ENCODE measurements around the gene MSI2. TPM values are rescaled to one million over a fixed set of nuclear protein-coding genes. Genes with fewer than 3 reads are reported as not detected.

The MSI2 gene
- total RNA-seq, 2 experiments from 2014 or later, result 131 to 164 TPM

- Histone ChIP-seq H3K27ac (ENCODE audit: low read depth, low read length, poor library complexity, severe bottlenecking) (no peak overlapping the region), H3K79me2 (ENCODE audit: insufficient read depth, low read depth, low read length) (no peaks in the 10 kb centered on the region), H3K4me1 (ENCODE audit: insufficient read depth, low read length, poor library complexity, severe bottlenecking) (peaks cover 10% of the 10 kb centered on the region), H3K9me3 (ENCODE audit: low read length) (no peaks in the 10 kb centered on the region), H3K4me3 (ENCODE audit: low read depth, low read length, poor library complexity, severe bottlenecking) (no peak overlapping the region), H3K36me3 (ENCODE audit: insufficient read depth, low read length) (peaks cover 24% of the 10 kb centered on the region), H4K20me1 (ENCODE audit: insufficient read depth, low read length) (no peaks in the 10 kb centered on the region), H2AFZ (ENCODE audit: low read length) (no peak overlapping the region), H3K9me2 (ENCODE audit: insufficient read depth, low read length) (no peaks in the 10 kb centered on the region), H3K4me2 (ENCODE audit: low read length) (no peak overlapping the region)
- TF ChIP-seq CTCF (conservative IDR thresholded peaks at IDR 0.05; ENCODE audit: low read length) (no peak), EZH2phosphoT487 (IDR thresholded peaks at IDR 0.05; ENCODE audit: borderline replicate concordance, low read depth, low read length) (no peak)
- BruUV-seq (replicated peaks), result no TSS peak
- ChIA-PET CTCF (ENCODE audit: unreplicated experiment) (no interaction called here), POLR2A (no interaction called here)
- intact Hi-C loops (cut with micrococcal nuclease; ENCODE audit: unreplicated experiment), result no loop called here
- no peak for DNase-seq (ENCODE audit: low spot score)
These were observed 68.3 kb downstream of the MSI2 start for GRCh38 chr17:57324631-57325030.

- H4K20me1 ChIP-seq (ENCODE audit: insufficient read depth, low read length), result no peaks in the 10 kb centered on the region
- peaks cover 10% of the 10 kb centered on the region for H3K4me1 ChIP-seq (ENCODE audit: insufficient read depth, low read length, poor library complexity, severe bottlenecking)
- no peak overlapping the region for H3K4me2 ChIP-seq (ENCODE audit: low read length)
- TF ChIP-seq EZH2phosphoT487 (IDR thresholded peaks at IDR 0.05; ENCODE audit: borderline replicate concordance, low read depth, low read length) (no peak), CTCF (conservative IDR thresholded peaks at IDR 0.05; ENCODE audit: low read length) (no peak)
- H3K36me3 ChIP-seq (ENCODE audit: insufficient read depth, low read length), result peaks cover 25% of the 10 kb centered on the region
- no peak overlapping the region for H2AFZ ChIP-seq (ENCODE audit: low read length)
- ChIA-PET POLR2A (interaction anchor here (0.6 to 1.4 kb wide), 3 partner anchors 15 to 69 kb away, joined by 3 to 4 read pairs (median 3); no protein-coding TSS in a partner anchor), CTCF (ENCODE audit: unreplicated experiment) (no interaction called here)
- intact Hi-C loops (cut with micrococcal nuclease; ENCODE audit: unreplicated experiment), result no loop called here
- no peaks in the 10 kb centered on the region for H3K9me2 ChIP-seq (ENCODE audit: insufficient read depth, low read length)
- no peak overlapping the region for H3K27ac ChIP-seq (ENCODE audit: low read depth, low read length, poor library complexity, severe bottlenecking)
- H3K4me3 ChIP-seq (ENCODE audit: low read depth, low read length, poor library complexity, severe bottlenecking), result no peak overlapping the region
- no TSS peak for BruUV-seq (replicated peaks)
- no peak for DNase-seq (ENCODE audit: low spot score)
- no peaks in the 10 kb centered on the region for H3K79me2 ChIP-seq (ENCODE audit: insufficient read depth, low read depth, low read length)
- no peaks in the 10 kb centered on the region for H3K9me3 ChIP-seq (ENCODE audit: low read length)
These were observed 70.0 kb downstream of the MSI2 start for GRCh38 chr17:57326336-57326735.

DNA sequence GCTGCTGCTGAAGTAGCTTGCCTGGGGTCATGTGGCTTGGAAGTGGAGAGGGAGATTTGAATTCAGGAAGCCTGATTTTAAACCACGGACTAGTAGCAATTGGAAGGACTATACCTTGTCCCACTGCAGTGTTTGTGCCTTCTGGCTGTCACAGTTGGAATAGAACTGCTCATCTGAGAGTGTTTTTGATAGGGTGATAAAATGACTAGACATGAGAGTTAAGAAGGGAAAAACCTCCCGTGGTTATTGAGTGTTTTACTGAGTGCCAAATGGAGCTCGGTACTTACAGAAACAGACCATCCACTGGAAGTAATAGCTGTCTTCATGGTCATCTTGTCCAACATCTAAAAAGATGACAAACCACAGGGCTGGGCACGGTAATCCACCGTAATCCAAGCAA lies 70.4 kb downstream of the MSI2 start:
- DNase-seq (ENCODE audit: low spot score), result no peak
- CTCF ChIA-PET (ENCODE audit: unreplicated experiment), result no interaction called here
- H3K27ac ChIP-seq (ENCODE audit: low read depth, low read length, poor library complexity, severe bottlenecking), result no peak overlapping the region
- POLR2A ChIA-PET, result interaction anchor here (1.0 to 1.4 kb wide), 2 partner anchors 14 to 70 kb away, joined by 3 to 4 read pairs; no protein-coding TSS in a partner anchor
- no peaks in the 10 kb centered on the region for H3K79me2 ChIP-seq (ENCODE audit: insufficient read depth, low read depth, low read length)
- peaks cover 30% of the 10 kb centered on the region for H3K36me3 ChIP-seq (ENCODE audit: insufficient read depth, low read length)
- TF ChIP-seq CTCF (conservative IDR thresholded peaks at IDR 0.05; ENCODE audit: low read length) (no peak), EZH2phosphoT487 (IDR thresholded peaks at IDR 0.05; ENCODE audit: borderline replicate concordance, low read depth, low read length) (no peak)
- H2AFZ ChIP-seq (ENCODE audit: low read length), result no peak overlapping the region
- H3K4me2 ChIP-seq (ENCODE audit: low read length), result no peak overlapping the region
- H3K9me3 ChIP-seq (ENCODE audit: low read length), result no peaks in the 10 kb centered on the region
- H3K4me1 ChIP-seq (ENCODE audit: insufficient read depth, low read length, poor library complexity, severe bottlenecking), result peaks cover 10% of the 10 kb centered on the region
- intact Hi-C loops (cut with micrococcal nuclease; ENCODE audit: unreplicated experiment), result no loop called here
- H4K20me1 ChIP-seq (ENCODE audit: insufficient read depth, low read length), result no peaks in the 10 kb centered on the region
- BruUV-seq (replicated peaks), result no TSS peak
- no peaks in the 10 kb centered on the region for H3K9me2 ChIP-seq (ENCODE audit: insufficient read depth, low read length)
- no peak overlapping the region for H3K4me3 ChIP-seq (ENCODE audit: low read depth, low read length, poor library complexity, severe bottlenecking)
